ENCODE data around the gene TMEM205.
"Not testable (repeated sequence)": the region's sequence is repeated elsewhere in the genome, so short reads cannot be mapped to it uniquely, and the experiment has no call there.

TMEM205 gene

DNA sequence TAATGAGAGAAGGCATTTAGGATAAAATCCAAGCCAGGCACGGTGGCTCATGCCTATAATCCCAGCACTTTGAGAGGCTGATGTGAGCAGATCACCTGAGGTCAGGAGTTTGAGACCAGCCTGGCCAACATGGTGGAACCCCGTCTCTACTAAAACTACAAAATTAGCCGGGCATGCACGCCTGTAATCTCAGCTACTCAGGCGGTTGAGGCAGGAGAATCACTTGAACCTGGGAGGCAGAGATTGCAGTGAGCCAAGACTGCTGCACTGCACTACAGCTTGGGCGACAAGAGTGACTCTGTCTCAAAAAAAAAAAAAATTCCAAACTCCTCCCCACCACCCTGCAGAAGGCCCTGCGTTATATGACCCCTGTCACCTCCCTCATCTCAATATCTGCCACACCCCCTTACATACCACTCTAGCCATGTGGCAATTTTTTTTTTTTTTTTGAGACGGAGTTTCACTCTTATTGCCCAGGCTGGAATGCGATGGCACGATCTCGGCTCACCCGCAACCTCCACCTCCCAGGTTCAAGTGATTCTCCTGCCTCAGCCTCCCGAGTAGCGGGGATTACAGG is 33.3 kb upstream of the TMEM205 start:
- DNase-seq (ENCODE audit: extremely low spot score); CTCF ChIA-PET: not testable (repeated sequence)
- TF ChIP-seq ZNF384 (IDR thresholded peaks at IDR 0.05) = 0 out of 2 replicates have a peak, but pooled peaks have one; percentile 20
- POLR2A ChIA-PET = interaction anchor here (2.3 kb wide), 1 partner anchor 33 kb away, joined by 12 read pairs; the partner anchor contains the start of genes CCDC159 and TMEM205

DNA sequence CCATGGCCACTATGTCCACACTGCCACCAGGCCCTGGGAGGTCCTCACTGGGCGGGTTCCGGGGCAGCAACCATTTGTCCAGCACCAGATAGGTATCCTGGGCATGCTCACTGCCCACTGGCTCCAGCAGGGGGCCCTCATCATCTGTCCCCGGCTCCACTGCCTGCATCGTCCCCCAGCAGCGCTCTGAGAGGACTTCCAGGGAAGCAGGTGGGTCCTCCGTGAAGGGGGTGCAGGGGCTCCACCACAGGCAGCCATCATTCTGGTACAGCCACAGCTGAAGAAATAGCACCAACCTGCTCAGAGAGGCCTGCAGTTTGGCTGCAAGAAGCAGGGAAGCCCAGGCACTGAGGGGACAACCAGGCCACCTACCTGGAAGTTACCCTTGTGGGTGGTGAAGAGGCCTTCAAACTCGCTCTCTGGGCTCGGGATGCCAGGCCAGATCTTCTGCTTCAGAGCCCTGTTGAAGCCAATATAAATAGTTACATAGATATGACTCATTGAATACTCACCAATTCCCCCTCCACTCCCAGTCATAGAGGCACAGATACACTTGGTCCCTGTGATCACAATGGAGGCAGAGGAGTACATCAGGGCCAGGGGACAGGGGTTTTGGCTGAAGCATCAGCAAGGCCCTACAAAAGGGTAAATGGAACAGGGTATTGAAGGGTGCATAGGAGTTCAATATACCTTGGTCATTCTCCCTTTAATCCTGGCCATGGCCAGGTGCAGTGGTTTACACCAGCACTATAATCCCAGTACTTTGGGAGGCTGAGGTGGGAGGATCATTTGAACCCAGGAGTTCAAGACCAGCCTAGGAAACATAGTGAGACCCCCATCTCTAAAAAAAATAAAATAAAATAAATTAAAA is 32.5 kb upstream of the TMEM205 start:
- CTCF ChIA-PET = interaction anchor here (0.7 to 2.3 kb wide), 4 partner anchors 11 to 104 kb away, joined by 3 to 13 read pairs (median 6); no protein-coding TSS in a partner anchor
- TF ChIP-seq ZNF384 (IDR thresholded peaks at IDR 0.05) (no peak), ARNT (IDR thresholded peaks at IDR 0.05) (no peak)
- DNase-seq (ENCODE audit: extremely low spot score) = no peak
- POLR2A ChIA-PET = interaction anchor here (1.6 kb wide), 1 partner anchor 34 kb away, joined by 3 read pairs; no protein-coding TSS in a partner anchor

DNA sequence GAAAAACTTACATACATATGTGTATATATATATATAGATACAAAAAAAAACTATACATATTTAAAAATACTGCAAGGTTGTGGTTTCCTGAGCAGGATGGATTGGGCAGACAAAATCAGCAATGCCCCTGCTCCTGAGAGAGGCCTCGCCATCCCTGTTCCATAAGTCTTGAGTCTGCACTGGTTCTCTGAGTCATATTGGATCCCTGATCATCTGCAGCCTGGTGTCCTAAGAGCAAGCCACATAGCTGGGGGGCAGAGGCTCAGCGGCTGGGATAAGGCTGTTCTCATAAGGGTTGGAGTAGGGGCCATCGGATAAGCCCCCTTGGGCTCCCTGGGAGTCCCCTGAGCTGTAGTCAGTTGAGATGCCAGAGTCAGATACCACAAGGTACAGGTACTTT is 31.7 kb upstream of the TMEM205 start:
- ChIA-PET CTCF (interaction anchor here (0.5 to 2.3 kb wide), 10 partner anchors 10 to 249 kb away, joined by 3 to 13 read pairs (median 4); partner anchors contain the start of genes ODAD3 and PRKCSH), POLR2A (interaction anchor here (1.6 to 1.7 kb wide), 2 partner anchors 33 to 38 kb away, joined by 3 to 5 read pairs; partner anchors contain the start of gene RAB3D)
- no peak for DNase-seq (ENCODE audit: extremely low spot score)

DNA sequence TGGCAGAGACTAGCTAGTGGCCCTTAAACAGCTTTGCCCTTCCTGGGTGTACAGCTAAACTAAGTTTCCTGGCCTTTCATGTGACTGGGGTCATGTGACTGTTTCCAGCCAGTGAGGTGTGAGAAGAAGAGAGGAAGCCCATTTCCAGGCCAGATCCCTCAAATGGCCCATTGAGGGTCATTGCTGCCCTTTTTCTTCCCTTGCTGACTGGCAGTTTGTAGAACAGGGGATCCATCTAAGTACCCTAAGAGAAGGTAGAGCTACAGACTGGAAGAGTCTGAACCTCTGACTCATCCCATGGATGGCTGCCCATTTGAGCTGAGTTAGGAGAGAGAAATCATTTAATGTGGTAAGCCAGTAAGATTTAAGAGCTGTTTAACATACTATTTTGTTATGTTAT is 31.2 kb upstream of the TMEM205 start:
- no peak for DNase-seq (ENCODE audit: extremely low spot score)
- TF ChIP-seq FOXK2 (IDR thresholded peaks at IDR 0.05) (no peak), L3MBTL2 (conservative IDR thresholded peaks at IDR 0.05) (no peak), FOXA1 (IDR thresholded peaks at IDR 0.05) (no peak), HDGF (IDR thresholded peaks at IDR 0.05; ENCODE audit: borderline replicate concordance) (no peak), ARNT (IDR thresholded peaks at IDR 0.05) (no peak), ZNF384 (IDR thresholded peaks at IDR 0.05) (no peak), ELF4 (IDR thresholded peaks at IDR 0.05) (no peak), NFRKB (IDR thresholded peaks at IDR 0.05) (no peak), SP1 (IDR thresholded peaks at IDR 0.05) (no peak), SUZ12 (IDR thresholded peaks at IDR 0.05) (no peak), FOXM1 (IDR thresholded peaks at IDR 0.05; ENCODE audit: borderline replicate concordance) (no peak), TARDBP (IDR thresholded peaks at IDR 0.05) (no peak), BHLHE40 (IDR thresholded peaks at IDR 0.05; ENCODE audit: borderline replicate concordance) (no peak), LEF1 (IDR thresholded peaks at IDR 0.05; ENCODE audit: borderline replicate concordance) (no peak), CTBP1 (IDR thresholded peaks at IDR 0.05; ENCODE audit: borderline replicate concordance) (no peak)
- TF ChIP-seq, protein P1, sequence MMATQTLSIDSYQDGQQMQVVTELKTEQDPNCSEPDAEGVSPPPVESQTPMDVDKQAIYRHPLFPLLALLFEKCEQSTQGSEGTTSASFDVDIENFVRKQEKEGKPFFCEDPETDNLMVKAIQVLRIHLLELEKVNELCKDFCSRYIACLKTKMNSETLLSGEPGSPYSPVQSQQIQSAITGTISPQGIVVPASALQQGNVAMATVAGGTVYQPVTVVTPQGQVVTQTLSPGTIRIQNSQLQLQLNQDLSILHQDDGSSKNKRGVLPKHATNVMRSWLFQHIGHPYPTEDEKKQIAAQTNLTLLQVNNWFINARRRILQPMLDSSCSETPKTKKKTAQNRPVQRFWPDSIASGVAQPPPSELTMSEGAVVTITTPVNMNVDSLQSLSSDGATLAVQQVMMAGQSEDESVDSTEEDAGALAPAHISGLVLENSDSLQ (IDR thresholded peaks at IDR 0.05) = no peak
- POLR2A ChIA-PET = interaction anchor here (1.0 to 1.7 kb wide), 4 partner anchors 16 to 72 kb away, joined by 3 to 5 read pairs (median 4); partner anchors contain the start of gene RAB3D
- CTCF ChIA-PET = interaction anchor here (0.5 to 2.3 kb wide), 9 partner anchors 19 to 249 kb away, joined by 3 to 13 read pairs (median 4); partner anchors contain the start of genes ODAD3 and PRKCSH

More for the DNA sequence above, 31.7 kb upstream of the TMEM205 start:
- TF ChIP-seq FOXM1 (IDR thresholded peaks at IDR 0.05; ENCODE audit: borderline replicate concordance) (no peak), ARNT (IDR thresholded peaks at IDR 0.05) (no peak), TARDBP (IDR thresholded peaks at IDR 0.05) (no peak), NFRKB (IDR thresholded peaks at IDR 0.05) (no peak), FOXA1 (IDR thresholded peaks at IDR 0.05) (no peak), LEF1 (IDR thresholded peaks at IDR 0.05; ENCODE audit: borderline replicate concordance) (no peak), ZNF384 (IDR thresholded peaks at IDR 0.05) (no peak)
- TF ChIP-seq, protein P1 (IDR thresholded peaks at IDR 0.05) = no peak

DNA sequence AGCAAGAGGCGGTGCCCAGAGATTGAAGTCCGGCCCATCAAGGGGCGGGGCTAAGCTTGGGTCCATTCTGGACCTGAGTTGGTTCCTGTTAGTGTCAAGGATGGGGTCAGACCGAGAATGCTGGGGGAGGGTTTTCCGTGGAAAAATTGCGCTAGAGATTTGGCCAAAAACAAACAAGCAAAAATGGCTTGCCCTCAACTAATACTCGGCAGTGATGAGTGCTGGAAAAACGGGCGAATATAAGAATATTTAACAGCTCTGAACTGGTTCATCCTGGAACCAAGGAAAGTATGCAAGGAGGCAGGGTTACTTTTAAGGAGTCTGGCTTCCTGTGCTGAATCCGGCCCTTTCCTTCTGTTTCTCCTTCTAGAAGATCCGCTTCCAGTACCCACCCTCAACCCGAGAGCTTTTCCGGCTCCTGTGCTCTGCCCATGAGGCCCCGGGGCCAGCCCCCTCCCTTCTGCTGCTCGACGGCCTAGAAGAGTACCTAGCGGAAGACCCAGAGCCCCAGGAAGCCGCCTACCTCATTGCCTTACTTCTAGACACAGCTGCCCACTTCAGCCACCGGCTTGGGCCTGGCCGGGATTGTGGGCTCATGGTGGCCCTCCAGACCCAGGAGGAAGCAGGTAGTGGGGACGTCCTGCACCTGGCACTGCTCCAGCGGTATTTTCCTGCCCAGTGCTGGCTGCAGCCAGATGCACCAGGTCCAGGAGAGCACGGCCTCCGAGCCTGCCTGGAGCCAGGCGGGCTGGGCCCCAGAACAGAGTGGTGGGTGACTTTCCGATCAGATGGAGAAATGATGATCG is 29.3 kb upstream of the TMEM205 start:
- ChIA-PET CTCF (interaction anchor here (0.6 to 1.4 kb wide), 4 partner anchors 8 to 102 kb away, joined by 3 to 8 read pairs (median 6); no protein-coding TSS in a partner anchor), POLR2A (interaction anchor here (0.7 to 2.5 kb wide), 32 partner anchors 8 to 184 kb away, joined by 3 to 24 read pairs (median 4); partner anchors contain the start of genes CCDC159, ECSIT, ELOF1 and EPOR)
- DNase-seq (ENCODE audit: extremely low spot score) = peak; percentile 27
- TF ChIP-seq CTBP1 (IDR thresholded peaks at IDR 0.05; ENCODE audit: borderline replicate concordance) (no peak), TARDBP (IDR thresholded peaks at IDR 0.05) (no peak)
- TF ChIP-seq, protein P1 (IDR thresholded peaks at IDR 0.05) = no peak

Data from HEK293T (cell line).